NCI-H2107 treated with DMSO at 0.1 percent for 48 hours (cell line): ENCODE results near the gene TAPT1.
"Not testable (repeated sequence)": the region's sequence is repeated elsewhere in the genome, so short reads cannot be mapped to it uniquely, and the experiment has no call there.

ENCODE experiments used
- DNase-seq: peaks from one replicate; lab custom pipeline; 2025; ENCODE audit not compliant: unreplicated experiment; lab: John Stamatoyannopoulos, UW

The TAPT1 gene

GRCh38 chr4:16217300-16218051, 8.8 kb downstream of the TAPT1 start:
- DNase-seq: no peak

DNA sequence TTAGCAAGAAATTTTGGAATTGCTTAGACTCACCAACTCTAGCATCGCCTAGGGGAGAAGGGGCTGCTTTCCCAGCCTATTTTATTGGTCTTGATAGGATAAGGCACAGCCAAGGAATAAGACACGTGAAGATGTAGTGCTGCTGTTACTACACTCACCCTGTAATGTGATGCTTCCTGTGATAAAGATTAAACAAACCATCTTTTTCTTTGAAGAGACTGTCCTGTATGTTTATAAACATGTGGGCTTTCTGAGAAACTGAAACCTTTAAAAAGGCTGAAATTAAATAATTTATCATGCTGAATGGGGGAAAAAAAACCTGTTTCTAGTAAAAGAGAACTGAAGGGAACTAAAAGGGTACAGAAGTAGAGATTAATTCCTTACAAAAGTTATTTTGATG, 13.2 kb downstream of the TAPT1 start:
- DNase-seq: no peak

DNA sequence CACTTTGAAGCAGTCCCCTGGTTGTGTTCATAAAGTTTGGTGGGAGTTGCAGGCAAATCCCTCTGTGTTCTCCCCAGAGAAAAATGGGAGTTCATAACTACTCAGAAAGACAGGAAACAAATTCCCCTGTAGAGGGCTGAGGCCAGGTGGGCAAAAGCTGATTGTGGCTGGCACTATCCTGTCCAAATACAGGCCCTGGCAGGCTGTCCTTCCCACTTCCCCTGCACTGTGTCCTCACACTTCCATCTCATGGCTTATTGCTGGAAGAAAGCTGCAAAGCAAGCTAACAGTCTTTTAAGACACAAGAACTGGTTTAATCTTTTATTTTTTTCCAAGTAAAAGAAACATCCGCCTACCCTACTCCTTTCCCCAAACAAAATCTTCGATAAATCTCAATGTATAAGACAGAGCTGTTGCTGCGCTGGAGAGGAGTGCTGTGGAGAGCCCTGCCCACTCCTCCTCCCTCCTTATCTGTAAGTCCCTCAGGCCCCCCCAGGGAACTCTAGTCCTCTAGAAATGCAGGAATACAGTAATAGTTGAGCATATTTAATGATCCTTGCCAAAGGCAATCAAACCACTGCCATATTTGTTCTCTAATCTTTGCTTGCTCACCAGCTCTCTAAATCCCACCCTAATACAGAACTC, 14.0 kb downstream of the TAPT1 start:
- DNase-seq: no peak

GRCh38 chr4:16207409-16207808, 18.9 kb downstream of the TAPT1 start:
- no peak for DNase-seq

- DNase-seq: no peak
Measured at GRCh38 chr4:16206848-16207247, 19.4 kb downstream of the TAPT1 start.

- DNase-seq: no peak
Measured at GRCh38 chr4:16206301-16206700, 20.0 kb downstream of the TAPT1 start.

DNA sequence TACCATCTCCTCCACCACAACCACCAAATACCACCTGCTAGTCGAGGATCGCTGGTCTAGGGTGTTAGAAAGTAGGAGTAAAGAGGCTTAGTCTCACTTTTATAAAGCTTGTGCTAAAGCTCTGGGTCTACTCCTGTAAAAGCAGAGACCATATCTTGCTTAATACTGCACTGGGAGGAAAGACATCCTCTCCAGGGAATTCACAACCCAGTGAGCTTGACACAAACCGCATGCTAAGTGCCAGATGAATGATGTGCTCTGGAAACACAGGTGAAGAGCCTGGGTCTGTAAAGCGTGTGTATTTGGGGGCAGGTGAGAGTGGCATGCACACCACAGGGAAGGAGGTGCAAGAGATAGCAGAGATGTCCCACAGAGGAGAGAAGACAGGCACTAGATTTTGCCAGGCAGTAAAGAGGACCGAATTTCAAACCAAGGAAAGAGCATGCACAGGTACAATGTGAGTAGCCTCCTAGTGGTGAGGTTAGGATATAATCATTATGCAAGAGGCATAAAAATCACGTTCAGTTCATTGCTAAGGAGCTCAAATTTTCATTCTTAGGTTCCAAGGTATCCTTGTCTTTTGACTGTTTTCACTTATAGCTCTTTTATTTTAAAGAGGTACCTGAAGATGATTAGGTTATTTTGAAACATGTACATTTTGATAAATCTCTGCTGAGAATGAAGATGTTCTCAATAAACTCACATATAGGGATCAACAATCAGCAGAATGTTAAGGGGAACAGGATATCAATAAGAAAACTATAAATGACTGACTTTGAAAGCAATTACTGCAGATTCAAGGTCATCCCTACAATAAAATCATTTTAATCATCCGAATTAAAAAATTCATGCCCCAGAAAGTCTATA, 20.7 kb downstream of the TAPT1 start:
- DNase-seq: peak; percentile 85

DNA sequence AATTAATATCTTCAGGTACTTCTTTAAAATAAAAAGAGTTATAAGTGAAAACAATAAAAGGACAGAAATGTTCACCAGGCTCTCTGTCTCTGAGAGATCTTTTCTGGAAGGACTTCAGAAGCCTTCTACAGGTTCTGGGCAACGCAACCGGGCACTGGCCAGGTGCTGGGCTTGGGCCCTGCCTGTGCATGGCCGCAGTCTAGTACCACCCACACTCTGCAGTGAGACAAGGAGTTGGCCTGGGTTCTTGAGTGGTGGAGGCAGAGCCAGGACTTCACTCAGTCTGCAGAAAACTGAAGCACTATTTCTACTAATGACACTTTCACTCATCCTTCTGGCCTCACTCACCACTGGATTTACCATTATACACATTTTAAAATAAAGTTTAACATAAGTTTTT, 21.8 kb downstream of the TAPT1 start:
- no peak for DNase-seq

DNA sequence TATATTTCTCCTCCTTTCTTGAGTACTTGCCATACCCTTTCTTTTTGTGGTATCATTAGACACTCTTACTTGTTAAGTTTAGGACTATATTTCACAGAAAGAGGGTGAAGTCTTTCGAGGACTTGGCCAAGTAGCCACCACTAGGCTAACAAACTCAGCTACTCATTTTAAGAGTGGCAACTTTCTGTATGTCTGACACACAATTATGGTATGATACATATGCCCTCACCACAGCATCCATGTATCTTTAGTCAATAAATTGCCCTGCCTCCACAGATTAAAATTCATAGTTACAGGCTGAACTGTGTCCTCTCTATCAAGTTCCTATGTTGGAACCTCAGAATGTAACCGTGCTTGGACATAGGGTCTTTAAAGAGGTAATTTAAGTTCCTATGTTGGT, 23.2 kb downstream of the TAPT1 start:
- no peak for DNase-seq

GRCh38 chr4:16202598-16202997, 23.7 kb downstream of the TAPT1 start:
- no peak for DNase-seq

GRCh38 chr4:16199093-16199492, 27.2 kb downstream of the TAPT1 start:
- DNase-seq: no peak

DNA sequence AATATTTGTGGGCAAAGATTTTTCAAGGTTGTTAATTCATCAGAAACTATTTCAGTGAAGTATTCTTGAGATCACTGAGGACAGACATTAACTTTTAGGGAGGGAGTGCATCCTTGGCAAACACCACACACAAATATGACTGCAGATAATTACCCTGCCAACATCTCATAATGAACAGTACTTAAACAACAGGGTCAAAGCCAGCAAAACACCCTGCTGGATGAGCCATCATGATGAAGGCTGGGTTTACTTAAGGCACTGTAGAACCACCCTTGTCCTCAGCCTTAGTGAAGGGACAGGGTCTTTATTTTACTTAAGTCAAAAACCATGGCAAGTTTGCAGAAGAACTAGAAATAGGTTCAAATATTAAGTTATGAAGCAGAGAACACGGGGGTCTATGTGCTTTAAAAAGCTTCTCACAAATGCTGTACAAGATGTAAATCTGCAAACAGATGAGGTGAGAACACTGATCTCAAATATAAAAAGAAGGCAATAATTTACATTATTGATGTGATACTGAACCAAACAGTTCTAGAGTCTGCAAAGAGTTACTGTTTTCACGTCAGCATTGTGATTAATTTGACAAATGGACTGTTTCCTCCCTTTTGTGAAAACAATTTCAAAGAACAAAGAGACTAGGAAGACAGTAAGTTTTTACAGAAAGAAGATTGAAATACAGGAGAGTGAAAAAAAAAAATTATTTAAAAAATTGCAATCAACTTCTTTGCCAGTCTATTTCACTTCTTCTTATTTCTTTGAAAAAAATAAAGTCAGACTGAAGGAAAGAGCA, 28.2 kb downstream of the TAPT1 start:
- no peak for DNase-seq

DNA sequence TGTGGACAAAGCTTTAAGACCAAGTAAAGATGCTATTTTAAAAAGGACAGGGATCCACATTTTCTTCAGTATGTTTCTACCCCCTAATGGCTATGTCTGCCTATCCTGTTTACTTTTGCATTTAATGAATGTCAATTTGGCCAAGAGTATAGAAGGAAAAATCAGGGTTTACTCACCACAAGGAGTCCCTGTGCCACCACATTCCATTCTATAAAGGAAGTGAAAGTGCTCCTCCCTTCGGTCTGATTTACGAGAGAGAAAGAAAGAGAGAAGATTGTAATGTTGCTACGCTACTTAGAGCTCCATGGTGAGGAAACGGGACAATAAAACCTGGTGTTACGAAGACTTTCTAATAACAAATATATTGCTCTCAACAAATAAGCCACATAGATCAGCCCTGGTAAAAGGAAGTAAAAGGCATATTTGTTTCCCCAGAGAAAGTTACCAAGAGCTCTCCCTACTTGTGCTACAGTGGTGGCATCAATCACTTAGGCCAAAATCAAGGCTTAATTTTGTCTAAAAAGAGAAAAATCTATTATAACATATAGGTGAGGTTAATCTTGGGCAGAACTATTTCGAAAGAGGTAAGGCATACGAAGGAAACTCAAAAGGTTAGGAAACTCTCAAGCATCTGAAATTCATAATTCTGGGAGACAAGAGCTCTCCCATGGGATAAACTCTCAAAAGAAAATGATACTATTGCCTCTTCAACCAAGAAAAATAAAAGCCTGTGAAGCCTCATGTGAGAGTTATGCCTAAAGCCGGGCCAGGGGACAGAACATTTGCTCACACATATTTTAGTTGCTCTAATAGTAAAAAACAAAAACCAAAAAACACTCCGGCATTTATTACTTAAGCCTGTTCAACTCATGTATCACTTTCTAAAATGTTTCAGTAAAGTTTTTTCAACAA, 29.5 kb downstream of the TAPT1 start:
- peak; percentile 67 for DNase-seq

- peak; percentile 59 for DNase-seq
Measured at GRCh38 chr4:16195209-16195608, 31.1 kb downstream of the TAPT1 start.

DNA sequence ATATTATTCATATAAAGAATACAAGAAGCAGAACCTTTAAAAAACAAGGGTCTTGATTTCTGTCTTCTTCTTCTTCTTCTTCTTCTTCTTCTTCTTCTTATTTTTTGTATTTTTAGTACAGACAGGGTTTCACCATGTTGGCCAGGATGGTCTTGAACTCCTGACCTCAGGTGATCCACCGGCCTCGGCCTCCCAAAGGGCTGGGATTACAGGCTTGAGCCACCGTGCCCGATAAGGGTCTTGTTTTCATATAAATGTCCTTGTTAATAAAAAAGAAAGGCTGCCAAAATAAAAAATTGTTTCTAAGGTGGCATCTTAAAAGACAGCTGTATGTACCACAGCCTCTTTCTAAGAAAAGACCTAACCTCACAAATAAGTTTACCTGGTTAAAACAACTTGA, 31.5 kb downstream of the TAPT1 start:
- not testable (repeated sequence) for DNase-seq

DNA sequence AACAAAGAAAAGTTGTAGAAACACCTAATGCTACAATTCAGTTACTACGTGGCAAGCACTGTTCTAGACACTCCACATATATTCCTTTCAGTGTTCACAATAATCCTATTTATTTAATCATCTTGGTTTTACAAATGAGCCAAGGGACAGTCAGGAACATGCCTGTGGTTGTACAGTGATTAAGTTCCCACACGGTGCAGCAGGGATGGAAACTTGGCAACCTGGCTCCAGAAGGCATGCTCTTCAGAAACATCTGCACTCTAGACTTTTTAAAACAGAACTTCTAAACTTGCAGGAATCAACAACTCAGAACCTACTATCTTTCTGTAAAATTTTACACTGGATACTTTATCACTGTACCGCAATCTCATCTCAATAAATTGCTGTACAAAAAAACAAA, 32.1 kb downstream of the TAPT1 start:
- no peak for DNase-seq

DNA sequence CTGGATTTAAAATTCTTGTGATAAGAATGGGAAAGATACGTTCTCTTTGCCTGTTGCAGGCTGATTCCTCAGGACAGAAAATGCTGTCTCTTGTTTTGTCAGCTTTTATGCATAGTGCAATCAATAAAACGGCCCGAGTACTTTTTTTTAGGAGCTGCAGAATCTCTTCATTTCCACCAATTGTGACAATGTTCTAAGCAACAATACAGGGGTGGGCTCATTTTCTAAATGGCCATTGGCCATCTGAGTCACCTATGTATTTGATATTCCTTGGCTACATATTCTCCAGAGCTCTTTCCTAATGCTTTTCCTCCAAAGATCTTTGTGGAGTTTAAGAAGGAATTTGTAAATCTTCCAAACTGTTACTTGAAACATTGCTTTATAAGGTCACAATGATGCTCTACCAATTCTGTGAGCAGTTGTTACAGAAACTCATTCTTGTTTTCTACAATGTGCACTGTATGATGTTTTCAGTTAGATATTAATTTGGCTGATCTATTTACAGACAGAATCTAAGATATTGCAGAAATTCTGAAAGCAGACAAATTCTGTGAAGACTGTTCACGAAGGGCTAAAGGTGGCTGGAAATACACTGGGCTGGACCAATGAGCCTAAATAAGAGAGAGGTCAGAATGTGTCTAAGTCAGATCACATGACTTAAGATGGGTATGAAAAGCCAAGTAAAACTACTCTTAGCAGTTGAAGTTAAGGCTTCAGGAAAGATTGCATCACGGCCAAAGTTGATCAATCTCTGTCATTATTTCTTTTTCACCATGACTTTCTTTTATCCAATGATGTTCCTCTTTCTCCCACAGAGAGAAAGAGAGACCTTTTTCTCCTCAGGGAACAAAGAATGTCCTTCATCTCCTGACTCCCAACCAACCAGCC, 33.4 kb downstream of the TAPT1 start:
- no peak for DNase-seq

- no peak for DNase-seq
Measured at GRCh38 chr4:16192057-16192456, 34.2 kb downstream of the TAPT1 start.

DNA sequence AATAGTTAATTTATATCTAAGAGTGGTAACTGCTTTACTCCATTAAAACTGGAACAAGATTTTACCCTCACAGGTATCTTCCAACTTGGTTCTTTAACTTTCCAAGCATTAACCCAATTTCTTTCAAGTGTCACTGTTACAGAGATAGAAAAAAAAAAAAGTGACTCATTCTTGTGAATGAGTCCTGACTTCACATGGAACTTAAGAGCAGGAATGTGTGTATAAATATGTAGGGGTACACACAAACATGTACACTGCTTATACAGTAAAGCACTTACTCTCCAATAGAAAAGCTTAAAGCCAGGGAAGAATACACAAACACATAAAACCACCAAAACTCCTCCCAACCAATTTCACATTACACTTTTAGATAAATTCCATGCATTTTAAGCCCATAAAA, 38.8 kb downstream of the TAPT1 start:
- DNase-seq: no peak
